Endothelial cell of hepatic sinusoid (primary cell): Measurements from ENCODE around the gene FAM167B.

Experiments
- in situ Hi-C: cut with HindIII; loops from 2 replicates; pipeline ENCODE4 v1.10.0; 2017; ENCODE audit warnings: low sequenced_read_pairs

The FAM167B gene

DNA sequence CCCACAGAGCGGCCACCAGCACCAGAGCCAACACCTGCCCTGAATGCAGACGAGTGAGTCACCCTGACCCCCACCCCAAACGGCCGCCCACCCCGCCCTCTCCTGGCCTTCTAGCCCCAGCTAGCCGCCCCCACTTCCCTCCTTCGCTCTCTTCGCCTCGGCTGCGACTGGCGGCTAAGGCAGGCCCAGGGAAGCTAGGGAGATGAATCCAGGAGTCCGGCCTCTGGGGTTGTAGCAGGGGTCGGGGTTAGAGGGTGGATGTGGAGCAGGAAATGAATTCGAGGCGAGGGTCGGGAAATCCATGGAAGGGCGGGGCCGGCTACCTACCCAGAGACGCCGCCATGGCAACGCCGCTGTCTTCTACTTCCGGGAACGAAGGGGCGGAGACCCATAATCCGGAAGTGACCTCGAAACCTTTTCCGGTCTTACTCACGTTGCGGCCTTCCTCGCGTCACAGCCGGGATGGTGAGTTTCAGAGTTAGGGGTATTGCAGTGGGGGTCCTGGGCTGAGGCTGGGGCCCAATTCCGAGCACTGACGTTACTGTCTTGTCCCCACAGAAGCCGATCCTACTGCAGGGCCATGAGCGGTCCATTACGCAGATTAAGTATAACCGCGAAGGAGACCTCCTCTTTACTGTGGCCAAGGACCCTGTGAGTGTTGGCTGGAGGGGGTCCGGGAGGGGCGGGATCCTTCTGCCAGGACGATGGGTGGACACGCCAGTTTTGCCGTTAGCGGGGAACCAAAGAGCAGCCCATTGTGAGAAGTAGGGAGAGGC is 24.9 kb upstream of the FAM167B start, which contains the start of the genes EIF3I and TMEM234:
TSS of gene EIF3I (plus strand) at position 428 of the 776 bp plus-strand sequence. CDS start at position 463, 35 bp downstream.
TSS of gene TMEM234 (minus strand) at position 374 of the 776 bp plus-strand sequence. CDS start at position 343, 31 bp downstream.
- in situ Hi-C loops: no loop called here

DNA sequence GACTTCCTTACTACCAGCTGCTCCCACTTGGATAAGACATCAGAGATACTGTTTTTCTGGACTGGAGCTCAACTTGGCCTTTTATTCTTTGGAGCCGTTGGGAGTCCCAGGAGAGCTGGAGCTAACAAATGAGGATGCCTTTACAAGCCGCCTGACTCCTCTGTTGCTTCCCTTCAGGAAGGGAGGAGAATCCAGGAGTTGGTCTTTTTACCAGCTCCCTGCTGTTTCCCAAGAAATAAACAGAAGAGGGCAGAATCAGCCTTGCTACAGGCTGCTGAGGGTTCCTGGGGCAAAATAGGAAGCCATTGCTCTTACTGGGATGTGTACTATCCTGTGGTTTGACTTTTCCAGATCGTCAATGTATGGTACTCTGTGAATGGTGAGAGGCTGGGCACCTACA is 23.3 kb upstream of the FAM167B start:
- in situ Hi-C loops: no loop called here

DNA sequence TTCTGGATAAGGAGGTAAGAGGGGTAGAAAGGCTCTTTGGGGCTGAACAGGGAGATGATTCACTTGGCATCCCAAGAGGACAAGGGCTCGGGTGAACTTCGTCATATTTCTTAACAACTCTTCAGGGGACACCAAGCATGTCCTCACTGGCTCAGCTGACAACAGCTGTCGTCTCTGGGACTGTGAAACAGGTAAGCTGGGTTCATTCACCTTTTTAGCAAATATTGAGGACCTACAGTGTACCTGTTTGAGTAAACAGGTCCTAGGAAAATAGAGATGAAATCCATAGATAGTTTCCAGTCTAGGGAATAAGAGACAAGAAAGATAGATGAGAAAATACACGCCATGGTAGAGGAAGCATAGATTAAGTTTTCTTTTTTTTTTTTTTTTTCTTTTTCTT is 22.7 kb upstream of the FAM167B start:
- in situ Hi-C loops: no loop called here

DNA sequence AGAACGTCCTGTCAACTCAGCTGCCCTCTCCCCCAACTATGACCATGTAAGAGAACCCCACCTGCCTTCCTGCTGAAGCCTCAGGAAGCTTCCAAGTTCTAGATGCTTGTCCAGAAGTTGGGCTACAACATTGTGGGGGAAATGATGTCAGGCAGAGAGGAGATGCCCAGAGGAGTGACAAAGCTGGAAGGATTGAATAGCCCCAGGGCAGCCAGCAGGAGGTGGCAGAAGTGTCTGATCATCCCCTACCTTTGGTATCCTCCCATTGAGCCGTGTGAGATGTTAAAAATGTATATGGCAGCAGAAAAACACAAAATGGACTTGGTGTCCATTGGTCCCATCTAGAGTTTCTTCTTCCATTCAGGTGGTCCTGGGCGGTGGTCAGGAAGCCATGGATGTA is 18.3 kb upstream of the FAM167B start:
- in situ Hi-C loops: no loop called here

DNA sequence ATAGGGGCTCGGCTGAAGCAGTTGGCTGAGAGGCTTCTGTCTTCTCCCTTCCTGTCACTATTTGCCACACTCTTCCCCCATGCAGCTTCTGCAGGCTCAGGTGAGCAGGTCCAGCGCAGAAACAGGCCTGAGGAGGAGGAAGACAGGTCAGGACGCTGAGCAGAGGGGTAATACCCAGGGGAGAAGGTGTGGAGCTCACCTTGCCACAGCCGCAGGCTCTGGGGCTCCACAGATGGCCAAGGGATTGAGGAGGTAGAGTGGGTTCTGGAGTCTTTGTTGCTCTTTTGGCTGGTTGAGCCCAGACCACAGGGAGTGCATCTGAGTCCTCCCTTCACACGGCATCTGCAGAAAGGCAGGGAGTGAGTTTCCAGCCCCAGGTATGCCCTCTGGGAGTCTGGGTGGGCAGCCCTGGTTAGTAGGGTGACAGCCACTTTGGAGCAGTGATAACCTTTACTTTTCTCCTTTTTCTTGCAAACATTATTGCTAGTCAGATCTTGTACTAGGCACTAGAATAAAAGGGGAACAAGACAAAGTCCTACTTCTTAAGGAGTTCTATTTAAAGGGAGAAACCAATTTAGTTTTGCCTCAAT is 15.1 kb upstream of the FAM167B start:
- in situ Hi-C loops: no loop called here

DNA sequence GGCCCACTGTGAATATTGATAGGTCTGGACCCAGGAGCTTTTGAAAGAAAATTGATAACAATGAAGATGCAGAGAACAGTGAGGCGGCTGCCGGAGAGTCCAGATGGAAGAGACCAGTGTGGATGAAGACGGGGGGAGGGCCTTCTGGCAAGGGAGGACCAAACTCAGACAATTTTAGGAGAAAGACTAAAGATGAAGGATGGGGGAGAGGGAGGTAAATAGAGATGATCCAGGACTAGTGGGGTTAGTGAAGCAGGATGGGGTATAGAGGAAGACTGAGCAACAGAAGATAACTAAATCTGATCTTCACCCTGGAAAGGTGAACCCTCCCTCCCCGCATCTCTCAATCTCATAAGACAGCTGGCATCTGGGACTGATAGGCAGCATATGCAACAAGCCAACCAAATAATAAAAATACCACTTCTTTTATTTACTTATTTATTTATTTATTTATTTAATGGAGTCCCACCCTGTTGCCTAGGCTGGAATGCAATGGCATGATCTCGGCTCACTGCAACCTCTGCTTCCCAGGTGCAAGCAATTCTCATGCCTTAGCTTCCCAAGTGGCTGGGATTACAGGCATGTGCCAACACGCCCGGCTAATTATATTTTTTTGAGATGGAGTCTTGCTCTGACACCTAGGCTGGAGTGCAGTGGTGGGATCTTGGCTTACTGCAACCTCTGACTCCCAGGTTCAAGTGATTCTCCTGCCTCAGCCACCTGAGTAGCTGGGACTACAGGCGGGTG is 14.3 kb upstream of the FAM167B start:
- in situ Hi-C loops: no loop called here

DNA sequence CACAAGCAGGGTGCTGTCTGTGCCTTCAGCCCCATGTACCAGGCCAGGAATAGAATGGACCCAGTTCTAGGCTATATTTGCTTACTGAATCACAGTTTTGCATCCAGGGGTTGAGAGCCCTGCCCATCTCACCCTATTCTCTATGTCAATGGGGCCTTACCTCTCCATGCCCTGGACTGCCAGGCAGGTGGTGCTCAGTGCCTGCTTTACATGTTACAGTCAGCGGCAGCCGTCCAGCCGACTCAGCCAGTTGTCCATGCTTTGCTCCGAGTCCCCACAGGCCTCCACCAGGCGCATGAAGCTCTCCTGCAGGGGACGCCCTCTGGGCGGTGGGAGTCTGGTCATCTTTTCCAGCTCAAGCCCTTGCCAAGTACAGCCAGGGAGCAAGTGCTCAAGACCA is 12.2 kb upstream of the FAM167B start:
- in situ Hi-C loops: no loop called here

DNA sequence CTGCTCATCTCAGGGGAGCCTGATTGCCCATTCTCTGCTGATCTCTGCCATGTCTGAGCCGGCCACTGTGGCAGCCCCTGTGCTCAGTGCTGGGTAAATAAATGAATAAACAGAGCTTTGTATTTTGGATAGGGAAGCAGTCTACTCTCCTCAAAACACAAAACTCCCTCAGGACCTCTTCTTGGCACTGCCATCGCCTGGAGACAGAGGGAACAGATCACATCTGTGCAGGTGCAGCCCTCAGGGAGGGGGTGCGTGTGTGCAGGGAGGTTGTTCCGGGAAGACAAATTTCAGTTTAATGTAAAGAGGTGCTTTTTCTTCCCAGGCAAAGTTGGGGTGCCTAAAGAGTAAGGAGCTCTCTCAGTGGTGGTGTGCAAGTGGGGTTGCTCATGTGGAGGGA is 7.7 kb upstream of the FAM167B start:
- in situ Hi-C loops: no loop called here

DNA sequence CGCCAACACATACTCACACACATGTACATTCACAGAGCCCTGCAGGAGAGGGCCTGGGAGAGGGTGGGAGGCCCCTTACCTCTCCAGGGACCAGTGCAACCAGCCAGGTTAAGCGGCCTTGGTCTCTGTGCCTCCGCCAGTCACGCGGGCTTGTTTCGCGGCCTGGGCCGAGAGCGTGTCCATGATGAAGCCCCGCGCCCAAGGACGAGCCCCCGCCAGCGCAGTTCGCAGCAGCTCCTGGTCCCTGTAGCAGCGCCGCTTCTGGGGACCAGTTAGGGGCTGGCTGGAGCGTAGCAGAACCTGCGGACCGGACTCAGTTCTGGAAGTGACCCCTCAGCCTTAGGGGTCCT is 7.3 kb upstream of the FAM167B start:
- in situ Hi-C loops: no loop called here

DNA sequence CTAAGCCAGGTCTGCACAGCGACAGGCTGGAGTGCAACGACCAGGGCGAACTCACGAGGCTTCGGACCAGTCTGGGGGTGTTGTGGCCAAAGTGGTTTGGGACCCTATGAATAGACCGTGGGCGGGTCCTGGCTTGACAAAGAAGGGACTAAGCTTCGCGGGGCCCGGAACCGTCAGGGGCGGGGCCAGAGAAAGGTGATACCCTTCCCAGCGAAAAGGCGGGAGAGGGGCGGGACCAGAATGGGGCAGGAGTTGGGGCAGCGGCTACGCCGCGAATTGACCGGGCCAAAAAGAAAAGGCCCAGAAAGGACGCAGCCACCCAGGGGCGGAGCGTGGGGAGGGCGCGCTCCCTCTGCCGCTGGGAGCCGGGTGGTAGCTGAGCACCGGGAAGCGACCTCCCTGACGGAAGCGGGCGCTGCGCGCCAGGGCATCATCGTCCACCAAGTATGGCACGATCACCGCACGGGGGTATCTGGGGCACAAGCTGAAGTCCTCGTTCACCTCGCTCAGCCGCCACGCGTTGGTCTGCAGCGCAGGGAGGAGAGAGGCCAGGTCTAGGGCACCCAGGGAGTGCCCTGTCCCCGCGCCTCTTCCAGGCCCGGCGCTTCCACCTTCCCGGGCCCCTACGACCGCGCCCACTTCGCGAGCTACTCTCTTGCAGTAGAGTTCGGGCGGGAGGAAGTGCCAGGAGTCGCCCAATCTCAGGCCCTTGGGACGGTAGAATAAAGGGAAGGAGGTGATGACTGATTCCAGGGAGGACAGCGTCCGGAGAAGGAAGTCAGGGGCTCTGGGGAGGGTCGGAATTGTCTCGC is 6.7 kb upstream of the FAM167B start:
- in situ Hi-C loops: no loop called here

DNA sequence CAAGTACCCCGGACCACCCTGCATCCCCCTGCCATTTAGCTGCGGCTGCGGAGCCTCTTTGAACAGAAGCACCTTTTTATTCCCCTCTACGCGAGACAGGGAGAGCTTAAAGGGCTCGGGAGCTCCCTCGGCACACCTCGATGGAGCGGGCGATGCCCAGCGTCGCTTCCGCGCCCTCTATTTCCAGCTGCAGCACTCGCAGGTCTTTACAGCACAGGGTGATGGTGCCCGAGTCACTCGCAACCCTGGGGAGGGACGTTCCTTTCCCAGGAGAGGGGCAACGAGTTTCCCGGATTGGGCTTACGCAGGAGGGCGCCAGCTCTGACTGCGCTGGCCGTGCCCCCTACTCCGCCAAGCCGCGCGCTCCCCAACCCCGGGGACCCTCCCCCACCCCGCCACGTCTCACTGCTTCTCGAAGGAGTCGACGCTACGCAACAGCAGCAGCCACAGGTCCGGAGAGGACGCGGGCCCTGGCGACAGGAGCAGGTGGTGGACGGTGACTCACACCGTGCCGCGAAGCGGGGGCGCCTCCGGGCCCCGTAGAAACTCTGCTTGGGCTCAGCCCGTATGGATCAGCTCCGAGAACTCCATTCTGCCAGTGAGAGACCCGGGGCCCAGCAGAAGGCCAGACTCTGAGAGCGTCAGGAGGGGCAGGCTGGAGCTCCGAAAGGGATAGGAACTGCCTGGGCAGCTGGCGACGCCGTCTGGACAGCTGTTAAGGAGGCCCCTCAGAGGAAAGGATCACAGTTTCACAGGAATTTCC is 5.8 kb upstream of the FAM167B start:
- in situ Hi-C loops: no loop called here

DNA sequence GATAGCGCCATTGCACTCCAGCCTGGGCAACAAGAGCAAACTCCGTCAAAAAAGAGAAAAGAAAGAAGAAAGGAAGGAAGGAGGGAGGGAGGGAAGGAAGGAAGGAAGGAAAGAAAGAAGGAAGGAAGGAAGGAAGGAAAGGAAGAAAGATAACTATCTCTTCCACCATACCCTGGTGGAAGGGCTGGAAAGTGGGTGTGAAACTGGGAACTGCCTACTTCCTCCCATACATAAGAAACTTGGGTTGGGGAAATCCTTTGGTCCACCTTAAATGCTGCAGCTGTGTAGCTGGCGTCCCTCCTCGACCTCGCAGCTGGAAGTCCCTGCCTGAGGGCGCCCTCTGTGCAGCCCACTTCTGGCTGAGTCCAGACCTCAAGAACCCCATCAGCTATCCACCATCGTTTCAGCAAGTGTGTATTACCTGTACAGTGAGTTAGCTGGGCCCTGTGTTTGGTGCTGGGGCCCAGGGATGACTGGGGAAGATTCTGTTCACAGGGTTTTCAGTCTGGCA is 4.6 kb upstream of the FAM167B start:
- in situ Hi-C loops: no loop called here

DNA sequence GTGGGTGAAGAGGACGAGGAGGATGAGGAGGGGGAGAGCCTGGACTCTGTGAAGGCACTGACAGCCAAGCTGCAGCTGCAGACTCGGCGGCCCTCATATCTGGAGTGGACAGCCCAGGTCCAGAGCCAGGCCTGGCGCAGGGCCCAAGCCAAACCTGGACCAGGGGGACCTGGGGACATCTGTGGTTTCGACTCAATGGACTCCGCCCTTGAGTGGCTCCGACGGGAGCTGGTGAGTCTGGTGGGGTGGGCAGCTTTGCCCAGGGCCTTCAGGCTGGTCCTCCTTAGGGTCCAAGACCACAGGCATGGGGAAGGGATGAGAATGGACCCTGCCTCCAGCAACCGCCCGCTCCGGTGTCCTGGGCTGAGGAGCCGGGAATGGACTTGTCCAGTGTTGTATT is 430 bp downstream of the FAM167B start:
- in situ Hi-C loops: no loop called here

DNA sequence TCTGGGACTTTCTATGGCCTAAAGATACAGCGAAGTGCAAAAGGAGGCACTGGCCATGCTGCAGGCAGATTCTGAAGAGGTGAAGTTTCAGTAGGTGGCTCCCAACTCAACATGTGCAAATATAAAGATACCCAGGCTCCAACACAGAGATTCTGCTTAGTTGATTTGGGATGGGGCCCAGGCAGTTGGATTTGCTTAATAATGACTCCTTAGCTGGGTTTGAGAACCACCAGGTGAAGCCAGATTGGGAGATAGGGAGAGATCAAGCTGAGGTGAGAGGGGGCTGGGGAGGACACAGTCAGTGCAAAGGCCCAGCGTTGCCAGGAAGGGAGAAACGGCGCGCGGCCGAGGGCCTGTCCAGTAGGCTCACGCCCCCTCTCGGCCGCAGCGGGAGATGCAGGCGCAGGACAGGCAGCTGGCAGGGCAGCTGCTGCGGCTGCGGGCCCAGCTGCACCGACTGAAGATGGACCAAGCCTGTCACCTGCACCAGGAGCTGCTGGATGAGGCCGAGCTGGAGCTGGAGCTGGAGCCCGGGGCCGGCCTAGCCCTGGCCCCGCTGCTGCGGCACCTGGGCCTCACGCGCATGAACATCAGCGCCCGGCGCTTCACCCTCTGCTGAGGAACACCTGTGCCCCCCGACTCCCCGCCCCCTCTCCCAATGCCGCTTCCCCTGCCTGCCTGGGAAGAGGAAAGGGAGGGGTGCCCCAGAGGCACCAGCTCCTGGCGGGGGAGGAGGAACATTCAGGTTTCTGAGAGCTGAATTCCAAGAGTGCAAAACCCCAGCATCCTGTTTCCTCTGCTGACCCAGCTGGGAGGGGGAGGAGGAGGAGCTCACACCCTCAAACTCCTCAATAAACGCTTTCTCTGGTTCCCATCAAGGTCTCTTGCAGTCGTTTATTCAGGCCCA is 1.2 kb downstream of the FAM167B start:
- in situ Hi-C loops: no loop called here

DNA sequence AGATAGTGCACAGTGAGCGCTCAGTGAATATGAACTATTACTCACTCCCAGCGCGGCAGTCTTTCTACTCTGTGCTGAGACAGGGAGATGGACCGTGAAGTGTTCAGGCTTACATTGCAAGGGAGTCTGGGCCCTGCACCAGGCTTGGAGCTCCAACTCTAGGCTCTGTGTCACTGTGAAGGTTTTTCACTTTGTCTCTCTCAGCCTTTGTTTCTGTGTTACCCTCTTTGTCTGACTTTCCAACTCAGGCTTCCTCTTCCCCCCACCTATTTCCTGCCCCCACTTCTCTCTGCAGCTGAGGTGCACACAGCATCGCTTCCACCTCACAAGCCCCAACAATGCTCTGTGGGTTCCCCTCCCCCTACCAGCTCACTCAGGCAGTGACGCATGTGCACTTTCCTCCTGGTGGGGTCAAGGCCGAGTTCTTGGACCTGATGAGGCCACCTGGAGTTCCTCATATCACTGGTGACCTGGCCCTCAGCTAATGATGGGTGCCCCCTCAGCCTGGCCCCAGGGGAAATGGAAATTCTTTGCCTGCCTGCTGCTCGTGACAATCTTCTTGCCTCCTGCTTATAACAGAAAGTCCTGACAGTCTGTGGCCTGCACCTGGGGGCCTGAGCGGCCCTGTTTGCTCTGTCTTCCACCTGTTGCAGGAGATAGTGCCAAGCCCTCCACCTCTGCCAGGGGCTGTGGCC is 3.0 kb downstream of the FAM167B start:
- in situ Hi-C loops: loop anchor here (5.0 kb wide), 1 partner anchor 47 kb away; no protein-coding TSS in a partner anchor

DNA sequence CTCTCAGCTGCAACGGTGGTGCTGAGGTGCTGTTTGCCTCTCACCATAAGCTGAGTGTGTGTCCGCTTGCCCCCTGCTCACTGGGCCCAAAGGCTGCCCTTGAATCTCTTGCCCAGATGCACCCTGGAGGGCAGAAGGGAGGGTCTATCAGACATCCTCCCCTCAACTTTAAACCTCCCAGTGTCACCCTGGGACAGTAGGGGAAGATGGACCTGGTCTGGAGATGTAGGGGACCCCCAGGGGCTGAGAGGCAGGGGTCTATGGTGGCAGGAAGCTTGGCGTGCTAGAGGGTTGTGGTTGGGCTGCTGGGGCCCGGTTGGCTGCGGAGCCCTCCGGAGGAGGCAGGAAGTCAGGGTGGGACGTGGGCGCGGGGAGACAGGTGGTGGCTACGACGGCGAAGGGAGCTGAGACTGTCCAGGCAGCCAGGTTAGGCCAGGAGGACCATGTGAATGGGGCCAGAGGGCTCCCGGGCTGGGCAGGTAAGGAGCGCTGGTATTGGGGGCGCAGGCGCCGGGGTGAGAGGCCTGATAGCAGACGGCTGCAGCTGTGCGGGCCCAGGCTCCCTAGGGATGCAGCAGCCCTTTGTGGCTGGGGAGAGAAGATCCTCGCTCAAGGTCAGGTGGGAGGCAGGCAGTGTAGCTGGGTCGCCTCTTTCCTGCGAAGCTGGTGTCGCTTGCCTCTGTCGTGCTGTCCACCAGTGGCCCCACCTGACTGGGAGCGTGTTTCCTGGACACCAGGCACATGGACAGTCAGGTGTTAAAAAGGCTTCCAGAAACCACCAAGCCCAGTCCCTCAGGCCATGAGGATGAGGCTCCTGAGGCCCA is 4.1 kb downstream of the FAM167B start, which contains the start of gene LCK:
TSS of gene LCK (plus strand) at position 373 of the 824 bp plus-strand sequence. CDS start 23,065 bp downstream, outside the sequence.
- in situ Hi-C loops: loop anchor here (5.0 kb wide), 1 partner anchor 46 kb away; no protein-coding TSS in a partner anchor
